Ishikawa (cell line): ENCODE results near the gene ENOX1.

Source experiments
- CEBPB ChIP-seq: IDR thresholded peaks from 2 replicates; pipeline ENCODE4 v1.6.1; 2012
- CREB1 ChIP-seq: IDR thresholded peaks from 2 replicates; pipeline ENCODE4 v1.6.1; 2012; ENCODE audit warnings: low read depth
- EGR1 ChIP-seq: IDR thresholded peaks from 2 replicates; pipeline ENCODE4 v1.6.1; 2012
- EP300 ChIP-seq: IDR thresholded peaks from 2 replicates; pipeline ENCODE4 v1.6.1; 2012; ENCODE audit warnings: borderline replicate concordance
- FOXM1 ChIP-seq: IDR thresholded peaks from 2 replicates; pipeline ENCODE4 v1.6.1; 2012; ENCODE audit warnings: low read depth, borderline replicate concordance
- MAX ChIP-seq: IDR thresholded peaks from 2 replicates; pipeline ENCODE4 v1.6.1; 2012
- NFIC ChIP-seq: IDR thresholded peaks from 2 replicates; pipeline ENCODE4 v1.6.1; 2012
- RAD21 ChIP-seq: IDR thresholded peaks from 2 replicates; pipeline ENCODE4 v1.6.1; 2012; ENCODE audit warnings: low read depth
- REST ChIP-seq: IDR thresholded peaks from 2 replicates; pipeline ENCODE4 v1.6.1; 2012; ENCODE audit warnings: low read depth, mild to moderate bottlenecking
- TAF1 ChIP-seq: IDR thresholded peaks from 2 replicates; pipeline ENCODE4 v1.6.1; 2012; ENCODE audit warnings: low read depth, mild to moderate bottlenecking
- TCF12 ChIP-seq: IDR thresholded peaks from 2 replicates; pipeline ENCODE4 v1.6.1; 2012; ENCODE audit warnings: low read depth
- TEAD4 ChIP-seq: IDR thresholded peaks from 2 replicates; pipeline ENCODE4 v1.6.1; 2012
- USF1 ChIP-seq: IDR thresholded peaks from 2 replicates; pipeline ENCODE4 v1.6.1; 2012
- YY1 ChIP-seq: IDR thresholded peaks from 2 replicates; pipeline ENCODE4 v1.6.1; 2012; ENCODE audit warnings: low read depth
- ZBTB7A ChIP-seq: IDR thresholded peaks from 2 replicates; pipeline ENCODE4 v1.6.1; 2012; ENCODE audit warnings: low read depth

ENOX1 gene

GRCh38 chr13:43764349-43764748 lies 22.4 kb downstream of the ENOX1 start:
- TF ChIP-seq NFIC (no peak), MAX (no peak), TAF1 (no peak), REST (no peak), EP300 (no peak), ZBTB7A (no peak), USF1 (no peak), FOXM1 (no peak), EGR1 (no peak), CREB1 (no peak), TEAD4 (no peak), RAD21 (no peak), YY1 (no peak), TCF12 (no peak), CEBPB (no peak)

GRCh38 chr13:43763143-43763759 lies 23.5 kb downstream of the ENOX1 start:
- TF ChIP-seq EP300 (no peak), CEBPB (no peak), REST (no peak), TAF1 (no peak)

GRCh38 chr13:43761616-43762315 lies 25.0 kb downstream of the ENOX1 start:
- no peak for TF ChIP-seq TAF1
- TF ChIP-seq YY1: no peak
- no peak for TF ChIP-seq TCF12
- no peak for TF ChIP-seq CEBPB
- TF ChIP-seq ZBTB7A: no peak
- TF ChIP-seq REST: no peak
- no peak for TF ChIP-seq RAD21
- TF ChIP-seq EP300: no peak
- no peak for TF ChIP-seq EGR1
- no peak for TF ChIP-seq NFIC
- no peak for TF ChIP-seq TEAD4
- no peak for TF ChIP-seq MAX
- no peak for TF ChIP-seq CREB1
- no peak for TF ChIP-seq FOXM1
- TF ChIP-seq USF1: no peak

GRCh38 chr13:43760257-43760656 lies 26.5 kb downstream of the ENOX1 start:
- TF ChIP-seq NFIC: no peak
- TF ChIP-seq USF1: no peak
- TF ChIP-seq REST: no peak
- no peak for TF ChIP-seq CEBPB
- TF ChIP-seq MAX: no peak
- no peak for TF ChIP-seq TCF12
